ENCODE data around the gene INPP4B.

- TF ChIP-seq POLR2A (IDR thresholded peaks at IDR 0.05) (no peak), CTCF (IDR thresholded peaks at IDR 0.05) (no peak)
Measured at GRCh38 chr4:142467088-142467487, 379.0 kb downstream of the INPP4B start.

Measured in uterus (tissue), 2 donors.